ENCODE measurements around the gene KAZN. TPM values are rescaled to one million over a fixed set of nuclear protein-coding genes. Genes with fewer than 3 reads are reported as not detected.
"Not testable (repeated sequence)": the region's sequence is repeated elsewhere in the genome, so short reads cannot be mapped to it uniquely, and the experiment has no call there.

KAZN gene
- total RNA-seq, 1 donor from 2014 or later: 37.2 TPM

DNA sequence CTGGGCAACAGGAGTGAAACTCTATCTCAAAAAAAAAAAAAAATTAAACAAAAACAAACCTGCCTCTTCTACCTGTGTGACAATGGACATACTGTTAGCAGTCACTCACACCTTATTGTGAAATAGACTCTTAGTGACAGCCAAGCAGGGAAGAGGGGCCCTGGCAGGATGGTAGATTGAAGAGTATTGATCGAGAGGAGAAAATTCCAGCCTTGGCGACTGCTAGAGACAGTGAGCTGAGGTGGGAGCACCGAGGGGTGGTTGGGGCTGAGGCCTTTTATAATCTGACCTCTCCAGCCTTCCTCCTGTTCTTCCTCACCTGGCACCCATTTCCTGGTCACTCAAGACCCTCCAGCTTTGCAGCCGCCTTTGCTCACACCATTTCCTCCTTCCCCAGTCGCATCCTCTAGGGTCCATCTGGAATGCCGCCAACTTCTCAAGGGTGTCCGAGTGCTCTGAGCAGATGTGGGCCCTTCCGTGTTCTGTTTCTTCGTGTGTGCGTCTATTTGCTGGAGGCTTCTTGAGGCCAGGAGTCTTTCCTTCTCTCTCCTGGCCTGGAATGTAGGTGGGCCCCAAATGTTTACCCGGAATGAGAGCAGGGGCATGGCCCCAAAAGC lies 358.2 kb downstream of the KAZN start:
- DNase-seq (ENCODE audit: low spot score) (no peak), ATAC-seq (no peak)
- intact Hi-C loops (cut with DNase I): no loop called here

- no peak for DNase-seq (ENCODE audit: low spot score)
- intact Hi-C loops (cut with DNase I): no loop called here
- no peak for ATAC-seq
These were observed 359.1 kb downstream of the KAZN start for GRCh38 chr1:14957375-14958098.

GRCh38 chr1:14958249-14959058 lies 360.0 kb downstream of the KAZN start:
- DNase-seq (ENCODE audit: low spot score) (no peak), ATAC-seq (no peak)
- intact Hi-C loops (cut with DNase I): no loop called here

- intact Hi-C loops (cut with DNase I): no loop called here
- DNase-seq (ENCODE audit: low spot score) (no peak), ATAC-seq (no peak)
These were observed 360.7 kb downstream of the KAZN start for GRCh38 chr1:14959059-14959694.

DNA sequence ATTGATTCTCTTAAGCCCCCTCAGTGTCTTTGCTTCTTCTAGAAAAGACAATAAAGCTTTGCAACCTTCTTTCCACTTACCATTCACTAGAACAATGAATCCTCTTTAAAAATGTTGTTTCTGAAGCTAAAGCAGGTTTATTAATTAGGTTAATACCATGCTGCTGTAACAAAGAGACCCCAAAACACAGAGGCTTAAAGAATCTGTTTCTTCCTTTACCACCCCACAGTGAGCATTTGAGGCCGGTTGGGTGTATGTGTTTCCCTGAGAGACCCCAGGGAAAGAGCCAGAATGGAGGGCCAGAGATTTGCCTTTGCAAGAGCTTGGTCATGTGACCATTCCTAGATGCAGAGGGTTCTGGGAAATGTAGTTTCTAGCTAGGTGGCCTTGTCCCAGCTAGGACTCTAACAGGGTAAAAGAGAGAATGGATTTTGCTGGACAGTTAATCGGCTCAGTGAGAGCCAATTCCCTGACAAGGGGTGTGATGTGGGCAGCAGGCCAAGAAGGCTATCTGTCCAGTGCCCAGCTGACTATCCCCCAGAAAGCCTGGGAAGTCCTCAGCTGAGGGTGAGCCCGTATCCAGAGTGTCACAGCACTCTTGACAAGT lies 363.3 kb downstream of the KAZN start:
- ATAC-seq: no peak
- DNase-seq (ENCODE audit: low spot score): no peak
- intact Hi-C loops (cut with DNase I): no loop called here

DNA sequence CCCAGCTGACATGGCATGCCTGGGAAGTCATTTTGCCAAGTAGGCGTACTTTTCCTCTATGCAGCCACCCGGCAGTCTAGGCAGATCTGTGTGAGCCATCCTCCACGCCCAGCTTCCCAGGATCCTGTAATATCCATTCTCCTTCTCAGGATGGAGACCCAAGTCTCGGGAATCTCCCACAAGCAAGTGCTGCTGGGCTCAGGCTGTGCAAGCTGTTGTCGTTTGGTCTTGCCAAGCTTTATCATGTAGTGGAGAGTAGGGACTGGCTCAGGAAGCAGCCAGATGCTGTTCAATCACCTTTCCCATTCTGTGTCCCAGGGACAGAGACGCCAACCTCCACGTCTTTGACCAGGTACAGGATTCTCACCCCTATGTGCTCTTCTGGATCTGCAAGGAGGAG lies 363.9 kb downstream of the KAZN start:
- intact Hi-C loops (cut with DNase I): no loop called here
- ATAC-seq: no peak

GRCh38 chr1:14963791-14964710 lies 365.6 kb downstream of the KAZN start:
- intact Hi-C loops (cut with DNase I); ATAC-seq; DNase-seq (ENCODE audit: low spot score): not testable (repeated sequence)

More for the DNA sequence above, 363.9 kb downstream of the KAZN start:
- DNase-seq (ENCODE audit: low spot score): no peak

DNA sequence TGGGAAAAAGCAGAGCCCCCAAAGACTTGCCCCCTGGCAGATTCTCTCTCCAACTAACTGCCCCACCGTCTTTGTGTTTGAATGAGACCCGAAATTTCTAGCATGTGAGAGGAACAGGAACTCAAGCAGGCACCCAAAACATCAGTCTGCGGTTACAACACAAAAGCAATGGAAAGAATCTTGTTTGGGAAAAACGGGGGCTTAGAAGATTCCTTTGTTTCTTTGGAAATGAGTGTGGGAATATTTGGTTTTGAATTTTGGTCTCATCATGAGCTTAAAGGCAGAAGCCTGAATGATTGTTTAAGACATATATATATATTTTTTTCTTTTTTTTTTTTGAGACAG lies 366.2 kb downstream of the KAZN start:
- ATAC-seq (no peak), DNase-seq (ENCODE audit: low spot score) (no peak)
- intact Hi-C loops (cut with DNase I): no loop called here

- ATAC-seq: peak; percentile 83
- intact Hi-C loops (cut with DNase I): no loop called here
- no peak for DNase-seq (ENCODE audit: low spot score)
These were observed 369.9 kb downstream of the KAZN start for GRCh38 chr1:14968251-14968851.

GRCh38 chr1:14969006-14969405 lies 370.5 kb downstream of the KAZN start:
- intact Hi-C loops (cut with DNase I): no loop called here
- ATAC-seq (no peak), DNase-seq (ENCODE audit: low spot score) (no peak)

DNA sequence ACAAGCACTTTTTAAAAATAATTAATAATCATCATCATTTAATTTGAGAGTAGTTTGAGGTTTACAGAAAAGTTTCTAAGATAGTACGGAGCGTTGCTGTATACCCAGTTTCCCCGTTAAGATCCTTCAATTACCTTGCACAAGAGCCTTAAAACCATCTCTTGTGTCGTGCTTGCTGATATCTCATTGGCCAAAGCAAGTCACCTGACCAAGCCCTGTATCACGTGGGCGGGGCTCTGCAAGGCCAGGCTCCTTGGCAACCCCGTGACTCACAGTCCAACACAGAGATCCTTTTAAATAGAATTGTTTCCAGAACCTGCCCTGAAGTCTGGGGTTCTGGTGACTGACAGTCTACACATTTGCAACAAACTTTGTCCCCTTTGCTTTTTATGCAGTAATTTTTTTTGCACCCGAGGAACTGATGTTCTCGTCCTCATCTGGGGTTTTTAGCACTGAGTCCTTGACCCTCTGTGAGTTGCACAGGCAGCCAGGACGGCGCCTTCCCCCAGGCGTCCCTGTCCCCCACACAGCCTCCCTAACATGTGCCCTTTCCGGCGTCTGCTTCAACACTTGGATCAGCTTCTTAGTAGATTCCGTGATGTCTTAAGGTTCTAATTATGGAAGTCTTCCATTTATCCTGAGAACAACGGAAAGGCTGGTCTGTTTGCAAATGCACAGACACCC lies 371.8 kb downstream of the KAZN start:
- DNase-seq (ENCODE audit: low spot score) (no peak), ATAC-seq (peak; percentile 48)
- intact Hi-C loops (cut with DNase I): no loop called here

- DNase-seq (ENCODE audit: low spot score) (no peak), ATAC-seq (no peak)
- intact Hi-C loops (cut with DNase I): no loop called here
These were observed 372.3 kb downstream of the KAZN start for GRCh38 chr1:14970799-14971141.

DNA sequence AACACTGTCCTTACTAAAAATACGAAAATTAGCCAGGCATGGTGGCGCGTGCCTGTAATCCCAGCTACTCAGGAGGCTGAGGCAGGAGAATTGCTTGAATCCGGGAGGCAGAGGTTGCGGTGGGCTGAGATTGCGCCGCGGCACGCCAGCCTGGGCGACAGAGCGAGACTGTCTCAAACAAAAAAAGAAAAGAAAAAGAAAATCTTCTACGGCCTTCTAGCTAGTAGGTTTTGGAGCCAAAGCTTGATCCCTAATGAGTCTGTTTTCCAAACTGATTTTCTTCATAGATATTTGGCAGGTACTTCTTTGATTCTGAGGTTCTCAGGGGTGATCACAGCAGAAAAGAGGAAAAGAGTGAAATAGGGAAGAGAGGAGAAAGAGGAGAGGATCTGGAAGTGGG lies 372.7 kb downstream of the KAZN start:
- DNase-seq (ENCODE audit: low spot score) (no peak), ATAC-seq (no peak)
- intact Hi-C loops (cut with DNase I): no loop called here

DNA sequence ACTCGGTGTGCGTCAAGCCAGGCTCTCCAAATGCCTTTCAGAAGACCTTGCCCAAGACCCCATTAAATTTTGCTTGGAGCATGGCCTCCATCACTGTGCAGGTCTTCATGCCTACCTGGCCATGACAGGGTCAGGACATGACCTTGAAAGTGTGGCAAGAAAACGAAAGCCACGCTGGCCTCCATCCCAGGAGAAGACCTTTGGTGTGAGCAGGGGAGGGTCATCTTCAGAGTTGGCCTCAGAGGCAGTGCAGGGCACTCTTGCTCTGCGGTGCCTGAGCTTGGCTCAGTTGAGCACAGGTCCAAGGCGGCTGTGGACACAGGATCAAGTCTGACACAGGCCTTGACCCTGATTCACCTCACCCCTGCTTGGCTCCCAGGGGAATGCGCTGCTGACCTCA lies 373.6 kb downstream of the KAZN start:
- DNase-seq (ENCODE audit: low spot score): no peak
- no peak for ATAC-seq
- intact Hi-C loops (cut with DNase I): no loop called here

DNA sequence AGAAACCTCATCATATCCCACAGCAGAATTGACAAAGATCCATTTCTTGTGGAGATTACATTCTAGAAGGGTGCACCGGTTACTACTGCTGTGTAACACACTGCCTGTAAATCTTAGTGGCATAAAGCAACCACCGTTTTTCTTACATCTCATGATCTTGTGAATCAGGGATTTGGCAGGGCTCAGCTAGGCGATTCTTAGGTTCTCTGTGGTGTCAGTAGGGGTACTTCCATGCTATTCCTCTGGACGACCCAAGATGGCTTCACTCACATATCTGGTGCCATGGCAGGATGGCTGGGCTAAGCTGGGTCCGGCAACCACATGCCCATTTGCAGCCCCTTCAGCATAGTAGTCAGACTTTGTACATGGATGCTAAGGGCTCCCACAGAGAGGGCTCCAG lies 375.3 kb downstream of the KAZN start:
- DNase-seq (ENCODE audit: low spot score) (no peak), ATAC-seq (no peak)
- intact Hi-C loops (cut with DNase I): no loop called here

DNA sequence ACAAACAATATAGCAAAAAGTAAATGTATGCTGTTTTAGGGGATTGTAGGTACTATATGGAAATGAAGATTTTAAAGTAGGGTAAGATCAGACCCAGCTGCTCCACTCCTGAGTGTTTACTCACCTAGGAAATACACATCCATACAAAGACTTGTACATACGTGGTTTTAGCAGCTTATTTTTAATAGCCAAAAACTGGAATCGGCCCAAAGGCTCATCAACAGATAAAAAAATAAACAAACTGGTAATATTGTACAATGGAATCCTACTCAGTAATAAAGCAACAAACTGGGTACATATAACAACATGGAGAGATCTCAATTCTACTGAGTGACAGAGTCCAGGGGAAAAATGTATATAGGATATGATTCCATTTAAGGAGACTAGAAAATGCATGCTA lies 375.9 kb downstream of the KAZN start:
- intact Hi-C loops (cut with DNase I): no loop called here
- DNase-seq (ENCODE audit: low spot score) (no peak), ATAC-seq (no peak)

DNA sequence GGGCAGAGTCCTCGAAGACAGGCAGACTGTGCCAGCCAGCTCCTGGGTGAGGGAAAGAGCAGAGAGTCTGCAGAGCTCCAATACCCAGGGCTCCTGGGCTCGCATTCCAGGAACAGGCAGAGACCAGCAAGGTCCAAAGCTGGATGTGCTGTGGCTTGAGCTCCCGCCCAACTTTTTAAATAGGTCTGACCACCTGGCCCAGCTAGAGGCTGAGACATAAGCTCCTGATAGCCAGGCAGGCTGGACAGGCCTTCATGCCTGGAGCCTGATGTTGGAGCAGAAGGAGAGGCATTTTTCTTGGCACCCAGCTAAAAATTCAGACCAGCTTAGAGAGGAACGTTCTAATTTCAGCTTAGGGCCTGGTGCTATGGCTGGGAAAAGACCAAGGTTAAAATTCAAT lies 376.6 kb downstream of the KAZN start:
- intact Hi-C loops (cut with DNase I): no loop called here
- ATAC-seq (no peak), DNase-seq (ENCODE audit: low spot score) (no peak)

DNA sequence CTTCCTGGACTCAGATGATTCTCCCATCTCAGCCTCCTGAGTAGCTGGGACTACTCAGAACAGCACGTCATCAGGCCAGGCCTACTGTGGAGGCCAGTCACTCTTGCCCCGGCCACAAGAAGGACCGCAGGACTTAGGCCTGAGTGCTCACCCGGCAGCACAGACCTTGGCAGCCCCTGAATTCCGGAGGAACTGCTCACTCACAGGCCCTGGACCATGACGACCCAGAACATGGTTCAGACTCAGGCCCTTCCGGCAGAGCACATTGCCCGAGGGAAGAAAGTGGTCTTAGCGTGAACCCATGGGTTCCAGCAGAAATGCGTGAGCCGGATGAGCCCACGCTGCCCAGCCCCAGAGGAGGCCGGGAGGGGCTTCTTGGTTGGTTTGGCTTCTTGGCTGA lies 377.8 kb downstream of the KAZN start:
- DNase-seq (ENCODE audit: low spot score): no peak
- intact Hi-C loops (cut with DNase I): no loop called here

More for the DNA sequence above, 377.8 kb downstream of the KAZN start:
- ATAC-seq: no peak

Data from sciatic nerve (tissue), 2 donors.